HS-5 (cell line): ENCODE results near the gene DYNLRB1.
"Not testable (repeated sequence)": the region's sequence is repeated elsewhere in the genome, so short reads cannot be mapped to it uniquely, and the experiment has no call there.

Experiments
- DNase-seq: peaks from one replicate; pipeline ENCODE4 v3.0.0-alpha.2; 2012; ENCODE audit warnings: low read depth

The DYNLRB1 gene

GRCh38 chr20:34512266-34512954 lies 3.8 kb upstream of the DYNLRB1 start:
- no peak for DNase-seq

GRCh38 chr20:34512955-34513419 lies 3.2 kb upstream of the DYNLRB1 start:
- no peak for DNase-seq

- not testable (repeated sequence) for DNase-seq
Measured at GRCh38 chr20:34514034-34514433, 2.2 kb upstream of the DYNLRB1 start.

- DNase-seq: no peak
Measured at GRCh38 chr20:34514897-34515483, 1.2 kb upstream of the DYNLRB1 start.

GRCh38 chr20:34515484-34516246 lies 557 bp upstream of the DYNLRB1 start:
- no peak for DNase-seq

GRCh38 chr20:34517114-34517505 lies 888 bp downstream of the DYNLRB1 start:
- DNase-seq: no peak

- DNase-seq: not testable (repeated sequence)
Measured at GRCh38 chr20:34518863-34519262, 2.6 kb downstream of the DYNLRB1 start.

- DNase-seq: not testable (repeated sequence)
Measured at GRCh38 chr20:34519841-34520240, 3.6 kb downstream of the DYNLRB1 start.

- DNase-seq: no peak
Measured at GRCh38 chr20:34522969-34523871, 7.0 kb downstream of the DYNLRB1 start.

GRCh38 chr20:34524426-34524825 lies 8.2 kb downstream of the DYNLRB1 start:
- no peak for DNase-seq

- DNase-seq: no peak
Measured at GRCh38 chr20:34525342-34525708, 9.1 kb downstream of the DYNLRB1 start.

- DNase-seq: peak; percentile 98
Measured at GRCh38 chr20:34525709-34526416, 9.6 kb downstream of the DYNLRB1 start.

- no peak for DNase-seq
Measured at GRCh38 chr20:34526466-34526865, 10.2 kb downstream of the DYNLRB1 start.

GRCh38 chr20:34527016-34527415 lies 10.8 kb downstream of the DYNLRB1 start:
- DNase-seq: no peak

GRCh38 chr20:34528921-34529297 lies 12.7 kb downstream of the DYNLRB1 start:
- DNase-seq: no peak

GRCh38 chr20:34529742-34530141 lies 13.5 kb downstream of the DYNLRB1 start:
- DNase-seq: no peak

- no peak for DNase-seq
Measured at GRCh38 chr20:34530342-34530741, 14.1 kb downstream of the DYNLRB1 start.

- DNase-seq: no peak
Measured at GRCh38 chr20:34531608-34532265, 15.5 kb downstream of the DYNLRB1 start.

GRCh38 chr20:34532320-34532719 lies 16.1 kb downstream of the DYNLRB1 start:
- DNase-seq: no peak

- DNase-seq: no peak
Measured at GRCh38 chr20:34532756-34533155, 16.5 kb downstream of the DYNLRB1 start.
